Adrenal gland (tissue), 5 donors: ENCODE measurements around the gene BRK1.

Experiments
- POLR2A ChIP-seq, 2 donors: fragments of 450-650 bp; IDR thresholded peaks; one replicate each; pipeline ENCODE4 v1.6.1; 2017; ENCODE audit warnings: antibody characterized with exemption in 2 of 2, mild to moderate bottlenecking in 2 of 2, moderate library complexity in 1 of 2
- TF ChIP-seq, protein P1 (sequence below), 6 experiments: fragments of 450-650 bp in 4 of 6; fragments of 200-600 bp in 2 of 6; sonication (generic) in 1 of 6; IDR thresholded peaks; 1 replicate in 5 of 6; 2 replicates in 1 of 6; pipeline versions ENCODE4 v1.5.1 to v1.8.0; 2016 to 2021; ENCODE audit warnings: antibody characterized with exemption in 6 of 6, mild to moderate bottlenecking in 2 of 6, moderate library complexity in 1 of 6
- donor health status: DM: no; HTN: no; CAD: no.

DNA sequence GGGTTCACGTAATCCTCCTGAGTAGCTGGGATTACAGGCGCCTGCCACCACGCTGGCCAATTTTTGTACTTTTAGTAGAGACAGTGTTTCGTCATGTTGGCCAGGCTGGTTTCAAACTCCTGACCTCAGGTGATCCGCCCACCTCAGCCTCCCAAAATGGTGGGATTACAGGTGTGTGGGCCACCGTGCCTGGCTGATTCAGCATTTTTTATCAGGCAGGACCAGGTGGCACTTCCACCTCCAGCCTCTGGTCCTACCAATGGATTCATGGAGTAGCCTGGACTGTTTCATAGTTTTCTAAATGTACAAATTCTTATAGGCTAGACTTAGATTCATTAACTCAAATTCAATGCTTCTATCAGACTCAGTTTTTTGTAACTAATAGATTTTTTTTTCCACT, 35.5 kb downstream of the BRK1 start:
- TF ChIP-seq POLR2A (IDR thresholded peaks at IDR 0.05), result no peak
- TF ChIP-seq, protein P1, sequence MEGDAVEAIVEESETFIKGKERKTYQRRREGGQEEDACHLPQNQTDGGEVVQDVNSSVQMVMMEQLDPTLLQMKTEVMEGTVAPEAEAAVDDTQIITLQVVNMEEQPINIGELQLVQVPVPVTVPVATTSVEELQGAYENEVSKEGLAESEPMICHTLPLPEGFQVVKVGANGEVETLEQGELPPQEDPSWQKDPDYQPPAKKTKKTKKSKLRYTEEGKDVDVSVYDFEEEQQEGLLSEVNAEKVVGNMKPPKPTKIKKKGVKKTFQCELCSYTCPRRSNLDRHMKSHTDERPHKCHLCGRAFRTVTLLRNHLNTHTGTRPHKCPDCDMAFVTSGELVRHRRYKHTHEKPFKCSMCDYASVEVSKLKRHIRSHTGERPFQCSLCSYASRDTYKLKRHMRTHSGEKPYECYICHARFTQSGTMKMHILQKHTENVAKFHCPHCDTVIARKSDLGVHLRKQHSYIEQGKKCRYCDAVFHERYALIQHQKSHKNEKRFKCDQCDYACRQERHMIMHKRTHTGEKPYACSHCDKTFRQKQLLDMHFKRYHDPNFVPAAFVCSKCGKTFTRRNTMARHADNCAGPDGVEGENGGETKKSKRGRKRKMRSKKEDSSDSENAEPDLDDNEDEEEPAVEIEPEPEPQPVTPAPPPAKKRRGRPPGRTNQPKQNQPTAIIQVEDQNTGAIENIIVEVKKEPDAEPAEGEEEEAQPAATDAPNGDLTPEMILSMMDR (IDR thresholded peaks at IDR 0.05), result no peak
